K562 (cell line): ENCODE results near the gene DNPEP. TPM values are rescaled to one million over a fixed set of nuclear protein-coding genes. Genes with fewer than 3 reads are reported as not detected.

Source experiments
- CAMTA2 ChIP-seq: fragments of 250-450 bp; sonication (Bioruptor Pico); conservative IDR thresholded peaks from 2 replicates; pipeline ENCODE4 v1.5.1; 2022
- GTF2B ChIP-seq: IDR thresholded peaks from 2 replicates; pipeline ENCODE4 v1.6.1; 2011; ENCODE audit not compliant: insufficient read length; ENCODE audit errors: extremely low read depth
- HES1 ChIP-seq: fragments of 450-650 bp; IDR thresholded peaks from 2 replicates; pipeline ENCODE4 v1.6.1; 2016; ENCODE audit warnings: low read depth, mild to moderate bottlenecking, moderate library complexity
- MIER1 ChIP-seq: fragments of 450-650 bp; IDR thresholded peaks from 2 replicates; pipeline ENCODE4 v1.6.1; 2016; ENCODE audit warnings: antibody characterized with exemption, mild to moderate bottlenecking, low read depth
- POLR2G ChIP-seq: fragments of 200-400 bp; formaldehyde crosslinking; IDR thresholded peaks from 2 replicates; pipeline ENCODE4 v1.6.1; 2017; ENCODE audit warnings: low read depth, mild to moderate bottlenecking, antibody characterized with exemption, low read length, moderate library complexity
- SREBF1 ChIP-seq: fragments of 150-350 bp; IDR thresholded peaks from 2 replicates; pipeline ENCODE4 v1.6.1; 2014; ENCODE audit warnings: antibody characterized with exemption, low read depth, low read length, borderline replicate concordance
- ZBTB1 ChIP-seq: sonication (generic); formaldehyde crosslinking; IDR thresholded peaks from 2 replicates; pipeline ENCODE4 v1.8.1; 2023; ENCODE audit warnings: missing genetic modification reagents, low read depth, mild to moderate bottlenecking, borderline replicate concordance
- ZNF395 ChIP-seq: fragments of 200-800 bp; sonication (Bioruptor generic); IDR thresholded peaks from 2 replicates; pipeline ENCODE4 v1.6.1; 2017; ENCODE audit warnings: missing genetic modification characterization, missing compliant biosample characterization
- polyA plus RNA-seq, 8 experiments: library from polyadenylated mRNA; depleted of rRNA in 4 of 8; stranded (reverse) in 5 of 8; unstranded in 3 of 8; fragments of >200 nt; fragmentation: Nextera tagmentation in 2 of 8; fragmentation: Illumina TruSeq in 1 of 8; extraction: Ambion mirVana in 2 of 8; extraction: Trizol in 1 of 8; gene quantifications; 2 replicates each; pipeline versions ENCODE4 v1.2.1 to v1.2.3, GENCODE V29; 2011 to 2014; ENCODE audit warnings: inconsistent platforms in 1 of 8, missing spikeins in 1 of 8
- total RNA-seq, 7 experiments: library from RNA; depleted of rRNA in 6 of 7; stranded (reverse); fragments of >200 nt in 6 of 7; fragmentation: Illumina TruSeq in 2 of 7; extraction: Trizol in 2 of 7; gene quantifications; 2 replicates each; pipeline versions ENCODE4 v1.2.1 to v1.2.3, GENCODE V29; 2011 to 2021; ENCODE audit warnings: low replicate concordance in 1 of 7
- TF ChIP-seq, protein P1 (sequence below): sonication (generic); formaldehyde crosslinking; IDR thresholded peaks from 2 replicates; pipeline ENCODE4 v1.8.1; 2023; ENCODE audit warnings: missing genetic modification reagents, mild to moderate bottlenecking, borderline replicate concordance
- TF ChIP-seq, protein P2 (sequence below): fragments of 450-650 bp; formaldehyde crosslinking; IDR thresholded peaks from 2 replicates; pipeline ENCODE4 v1.4.0; 2020; ENCODE audit warnings: mild to moderate bottlenecking, moderate library complexity
- TF ChIP-seq, protein P3 (sequence below): fragments of 450-650 bp; IDR thresholded peaks from 2 replicates; pipeline ENCODE4 v1.6.1; 2016; ENCODE audit warnings: borderline replicate concordance
- TF ChIP-seq, protein P4 (sequence below): fragments of 250-450 bp; sonication (Bioruptor Pico); IDR thresholded peaks from 2 replicates; pipeline ENCODE4 v1.4.0; 2020

DNPEP gene
- total and polyA plus RNA-seq, 9 of the 15 experiments (the other 6 are each of a cell fraction or from before 2014, with no cell fraction given) = 34.6 to 71.4 (median 45.5) TPM

GRCh38 chr2:219387306-219388120 lies at the start of gene DNPEP (continued):
- TF ChIP-seq POLR2G (peak; percentile 76), ZBTB1 (peak; percentile 51; the same call in 1 of the 2 replicates), MIER1 (no peak), HES1 (no peak), CAMTA2 (CRISPR knock-in tag) (no peak), GTF2B (no peak), ZNF395 (CRISPR knock-in tag) (no peak), SREBF1 (no peak)
- TF ChIP-seq, protein P1, sequence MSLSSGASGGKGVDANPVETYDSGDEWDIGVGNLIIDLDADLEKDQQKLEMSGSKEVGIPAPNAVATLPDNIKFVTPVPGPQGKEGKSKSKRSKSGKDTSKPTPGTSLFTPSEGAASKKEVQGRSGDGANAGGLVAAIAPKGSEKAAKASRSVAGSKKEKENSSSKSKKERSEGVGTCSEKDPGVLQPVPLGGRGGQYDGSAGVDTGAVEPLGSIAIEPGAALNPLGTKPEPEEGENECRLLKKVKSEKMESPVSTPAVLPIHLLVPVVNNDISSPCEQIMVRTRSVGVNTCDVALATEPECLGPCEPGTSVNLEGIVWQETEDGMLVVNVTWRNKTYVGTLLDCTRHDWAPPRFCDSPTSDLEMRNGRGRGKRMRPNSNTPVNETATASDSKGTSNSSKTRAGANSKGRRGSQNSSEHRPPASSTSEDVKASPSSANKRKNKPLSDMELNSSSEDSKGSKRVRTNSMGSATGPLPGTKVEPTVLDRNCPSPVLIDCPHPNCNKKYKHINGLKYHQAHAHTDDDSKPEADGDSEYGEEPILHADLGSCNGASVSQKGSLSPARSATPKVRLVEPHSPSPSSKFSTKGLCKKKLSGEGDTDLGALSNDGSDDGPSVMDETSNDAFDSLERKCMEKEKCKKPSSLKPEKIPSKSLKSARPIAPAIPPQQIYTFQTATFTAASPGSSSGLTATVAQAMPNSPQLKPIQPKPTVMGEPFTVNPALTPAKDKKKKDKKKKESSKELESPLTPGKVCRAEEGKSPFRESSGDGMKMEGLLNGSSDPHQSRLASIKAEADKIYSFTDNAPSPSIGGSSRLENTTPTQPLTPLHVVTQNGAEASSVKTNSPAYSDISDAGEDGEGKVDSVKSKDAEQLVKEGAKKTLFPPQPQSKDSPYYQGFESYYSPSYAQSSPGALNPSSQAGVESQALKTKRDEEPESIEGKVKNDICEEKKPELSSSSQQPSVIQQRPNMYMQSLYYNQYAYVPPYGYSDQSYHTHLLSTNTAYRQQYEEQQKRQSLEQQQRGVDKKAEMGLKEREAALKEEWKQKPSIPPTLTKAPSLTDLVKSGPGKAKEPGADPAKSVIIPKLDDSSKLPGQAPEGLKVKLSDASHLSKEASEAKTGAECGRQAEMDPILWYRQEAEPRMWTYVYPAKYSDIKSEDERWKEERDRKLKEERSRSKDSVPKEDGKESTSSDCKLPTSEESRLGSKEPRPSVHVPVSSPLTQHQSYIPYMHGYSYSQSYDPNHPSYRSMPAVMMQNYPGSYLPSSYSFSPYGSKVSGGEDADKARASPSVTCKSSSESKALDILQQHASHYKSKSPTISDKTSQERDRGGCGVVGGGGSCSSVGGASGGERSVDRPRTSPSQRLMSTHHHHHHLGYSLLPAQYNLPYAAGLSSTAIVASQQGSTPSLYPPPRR (CRISPR knock-in tag) = no peak
- TF ChIP-seq, protein P2, sequence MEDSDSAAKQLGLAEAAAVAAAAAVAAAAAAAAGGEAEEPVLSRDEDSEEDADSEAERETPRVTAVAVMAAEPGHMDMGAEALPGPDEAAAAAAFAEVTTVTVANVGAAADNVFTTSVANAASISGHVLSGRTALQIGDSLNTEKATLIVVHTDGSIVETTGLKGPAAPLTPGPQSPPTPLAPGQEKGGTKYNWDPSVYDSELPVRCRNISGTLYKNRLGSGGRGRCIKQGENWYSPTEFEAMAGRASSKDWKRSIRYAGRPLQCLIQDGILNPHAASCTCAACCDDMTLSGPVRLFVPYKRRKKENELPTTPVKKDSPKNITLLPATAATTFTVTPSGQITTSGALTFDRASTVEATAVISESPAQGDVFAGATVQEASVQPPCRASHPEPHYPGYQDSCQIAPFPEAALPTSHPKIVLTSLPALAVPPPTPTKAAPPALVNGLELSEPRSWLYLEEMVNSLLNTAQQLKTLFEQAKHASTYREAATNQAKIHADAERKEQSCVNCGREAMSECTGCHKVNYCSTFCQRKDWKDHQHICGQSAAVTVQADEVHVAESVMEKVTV = no peak
- TF ChIP-seq, protein P3, sequence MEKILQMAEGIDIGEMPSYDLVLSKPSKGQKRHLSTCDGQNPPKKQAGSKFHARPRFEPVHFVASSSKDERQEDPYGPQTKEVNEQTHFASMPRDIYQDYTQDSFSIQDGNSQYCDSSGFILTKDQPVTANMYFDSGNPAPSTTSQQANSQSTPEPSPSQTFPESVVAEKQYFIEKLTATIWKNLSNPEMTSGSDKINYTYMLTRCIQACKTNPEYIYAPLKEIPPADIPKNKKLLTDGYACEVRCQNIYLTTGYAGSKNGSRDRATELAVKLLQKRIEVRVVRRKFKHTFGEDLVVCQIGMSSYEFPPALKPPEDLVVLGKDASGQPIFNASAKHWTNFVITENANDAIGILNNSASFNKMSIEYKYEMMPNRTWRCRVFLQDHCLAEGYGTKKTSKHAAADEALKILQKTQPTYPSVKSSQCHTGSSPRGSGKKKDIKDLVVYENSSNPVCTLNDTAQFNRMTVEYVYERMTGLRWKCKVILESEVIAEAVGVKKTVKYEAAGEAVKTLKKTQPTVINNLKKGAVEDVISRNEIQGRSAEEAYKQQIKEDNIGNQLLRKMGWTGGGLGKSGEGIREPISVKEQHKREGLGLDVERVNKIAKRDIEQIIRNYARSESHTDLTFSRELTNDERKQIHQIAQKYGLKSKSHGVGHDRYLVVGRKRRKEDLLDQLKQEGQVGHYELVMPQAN = peak; percentile 67; the same call in 1 of the 2 replicates
- TF ChIP-seq, protein P4, sequence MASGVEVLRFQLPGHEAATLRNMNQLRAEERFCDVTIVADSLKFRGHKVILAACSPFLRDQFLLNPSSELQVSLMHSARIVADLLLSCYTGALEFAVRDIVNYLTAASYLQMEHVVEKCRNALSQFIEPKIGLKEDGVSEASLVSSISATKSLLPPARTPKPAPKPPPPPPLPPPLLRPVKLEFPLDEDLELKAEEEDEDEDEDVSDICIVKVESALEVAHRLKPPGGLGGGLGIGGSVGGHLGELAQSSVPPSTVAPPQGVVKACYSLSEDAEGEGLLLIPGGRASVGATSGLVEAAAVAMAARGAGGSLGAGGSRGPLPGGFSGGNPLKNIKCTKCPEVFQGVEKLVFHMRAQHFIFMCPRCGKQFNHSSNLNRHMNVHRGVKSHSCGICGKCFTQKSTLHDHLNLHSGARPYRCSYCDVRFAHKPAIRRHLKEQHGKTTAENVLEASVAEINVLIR = no peak
